Left renal pelvis (tissue), 4 donors: ENCODE measurements around the gene AGPAT2. TPM values are rescaled to one million over a fixed set of nuclear protein-coding genes. Genes with fewer than 3 reads are reported as not detected.

Experiments used
- DNase-seq, 4 donors: peaks; one replicate each; pipeline ENCODE4 v3.0.0-alpha.2; 2013; ENCODE audit warnings: low read depth in 4 of 4, low spot score in 3 of 4
- polyA plus RNA-seq, 4 donors: library from polyadenylated mRNA; unstranded; fragments of 120-200 nt; gene quantifications; one replicate each; pipeline ENCODE4 v1.2.1, GENCODE V29; 2013; ENCODE audit not compliant: insufficient read length in 4 of 4

AGPAT2 gene
- polyA plus RNA-seq, 4 donors: 15.3 to 53.8 (median 36.4) TPM

DNA sequence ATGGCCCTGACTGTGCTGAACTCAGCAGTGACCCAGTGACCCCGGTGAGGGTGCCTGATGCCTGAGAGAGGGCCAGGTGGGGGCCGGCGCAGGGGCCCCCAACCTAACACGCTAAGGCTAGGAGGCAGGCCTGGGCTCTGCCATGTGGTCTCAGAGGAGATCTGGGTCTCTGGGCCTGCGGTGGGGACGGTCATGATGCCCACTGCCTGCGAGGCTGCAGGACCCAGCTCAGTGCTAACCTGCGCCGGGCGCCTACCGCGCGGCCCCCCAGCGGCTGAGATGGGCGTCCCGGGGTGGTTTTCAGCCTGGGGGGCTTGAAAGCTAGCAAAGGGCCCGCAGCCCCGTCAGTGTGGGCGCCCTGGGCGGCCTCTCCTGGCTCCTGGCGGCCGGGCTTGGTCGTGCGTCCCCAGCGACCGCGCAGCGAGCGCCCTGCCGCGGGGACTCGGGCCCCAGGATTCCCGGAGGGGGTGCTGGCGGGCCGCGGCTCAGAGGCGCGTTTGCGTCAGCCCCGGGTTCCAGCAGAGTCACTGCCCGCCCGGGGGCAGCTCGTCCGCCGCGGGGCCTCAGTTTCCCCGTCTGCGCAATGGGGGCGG lies 22.1 kb downstream of the AGPAT2 start:
- no peak for DNase-seq

DNA sequence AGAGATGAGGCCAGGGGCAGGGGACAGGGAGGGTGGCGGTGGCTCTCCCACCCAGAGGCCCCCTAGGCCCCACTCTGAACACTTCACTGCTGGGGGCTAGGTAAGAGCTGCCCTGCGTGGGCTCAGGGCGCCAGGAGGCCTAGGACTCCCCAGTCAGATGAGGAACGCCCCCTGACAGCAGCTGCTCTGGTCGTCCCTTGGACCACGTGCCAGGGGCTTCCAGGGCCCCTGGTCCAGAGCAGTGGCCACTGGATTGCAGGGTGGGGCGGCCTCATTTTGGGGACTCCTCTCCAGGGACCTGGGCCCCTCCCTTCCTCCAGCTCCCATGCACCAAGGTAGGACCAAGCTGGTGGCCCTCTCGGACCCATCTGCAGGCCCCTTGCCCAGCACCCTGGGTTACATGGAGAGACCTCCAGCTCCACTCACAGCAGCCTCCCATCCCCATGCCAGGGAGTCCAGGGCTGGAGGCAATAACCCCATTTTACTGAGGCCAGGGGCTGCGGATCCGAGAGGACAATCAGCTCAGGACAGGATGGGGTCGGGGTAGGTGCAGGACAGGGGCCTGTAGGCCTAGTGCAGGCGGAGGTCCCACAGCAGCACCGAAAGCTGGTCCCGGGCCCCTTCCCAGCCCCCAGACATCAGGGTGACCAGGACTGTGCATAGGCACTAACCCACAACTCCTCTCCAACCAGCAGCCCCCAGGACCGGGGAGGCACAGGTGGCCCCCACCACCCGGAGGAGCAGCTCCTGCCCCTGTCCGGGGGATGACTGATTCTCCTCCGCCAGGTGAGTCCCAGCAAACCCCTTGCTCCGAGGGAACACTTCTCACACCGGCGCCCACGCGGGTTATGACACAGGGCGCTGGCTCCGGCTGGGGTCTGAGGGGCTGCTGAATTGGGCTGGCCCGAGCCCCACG lies 23.0 kb downstream of the AGPAT2 start:
- no peak for DNase-seq

DNA sequence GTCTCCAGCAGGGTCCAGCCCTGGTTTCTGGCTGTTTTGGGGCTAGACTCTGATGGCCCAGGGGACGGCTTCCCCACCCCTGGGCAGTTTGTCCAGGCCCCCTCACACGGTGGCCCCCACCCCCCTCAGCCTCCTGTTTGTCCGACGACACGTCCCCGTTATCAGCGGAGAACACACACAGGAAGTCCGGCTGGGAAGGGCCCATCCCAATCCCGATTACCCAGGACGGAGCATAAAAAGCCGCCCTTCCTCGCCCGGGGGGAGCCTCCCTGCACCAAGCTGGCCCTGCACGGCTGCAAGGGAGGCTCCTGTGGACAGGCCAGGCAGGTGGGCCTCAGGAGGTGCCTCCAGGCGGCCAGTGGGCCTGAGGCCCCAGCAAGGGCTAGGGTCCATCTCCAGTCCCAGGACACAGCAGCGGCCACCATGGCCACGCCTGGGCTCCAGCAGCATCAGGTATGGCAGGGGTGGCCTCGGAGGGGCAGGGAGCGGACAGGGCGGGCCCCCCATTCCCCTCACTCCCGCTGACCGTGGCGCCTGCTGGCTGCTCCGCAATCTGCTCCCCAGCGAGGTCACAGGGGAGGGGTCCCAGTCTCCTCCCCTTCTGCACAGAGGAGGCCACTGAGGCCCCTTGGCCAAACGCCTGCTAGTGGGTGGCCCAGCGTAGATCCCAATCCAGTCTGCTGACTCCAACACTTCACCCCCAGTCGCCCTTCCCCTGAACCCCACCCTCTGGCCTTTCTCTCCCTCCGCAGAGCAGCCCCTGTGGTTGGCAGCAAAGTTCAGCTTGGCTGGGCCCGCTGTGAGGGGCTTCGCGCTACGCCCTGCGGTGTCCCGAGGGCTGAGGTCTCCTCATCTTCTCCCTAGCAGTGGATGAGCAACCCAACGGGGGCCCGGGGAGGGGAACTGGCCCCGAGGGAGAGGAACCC lies 24.3 kb downstream of the AGPAT2 start, which contains the start of gene EGFL7:
Gene EGFL7 (plus strand): TSS at position 261 of the 926 bp plus-strand sequence. CDS start 5,367 bp downstream, outside the sequence.
- DNase-seq: no peak

DNA sequence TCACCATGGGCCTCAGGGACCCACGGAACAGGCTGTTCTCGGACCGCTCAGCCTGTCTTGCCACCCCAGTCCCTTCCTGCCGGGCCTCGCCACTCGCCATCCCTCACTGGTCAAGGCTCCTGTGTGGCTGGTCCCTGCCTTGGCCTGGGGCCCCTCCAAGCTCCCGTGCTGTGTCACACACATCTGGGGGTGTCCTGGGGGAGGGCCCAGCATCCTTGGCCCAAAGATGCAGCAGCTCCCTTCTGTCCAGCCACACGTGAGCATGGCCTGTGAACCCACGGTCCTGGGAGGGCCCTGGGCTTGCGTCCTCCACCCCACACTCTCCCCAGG lies 25.0 kb downstream of the AGPAT2 start:
- DNase-seq: no peak

DNA sequence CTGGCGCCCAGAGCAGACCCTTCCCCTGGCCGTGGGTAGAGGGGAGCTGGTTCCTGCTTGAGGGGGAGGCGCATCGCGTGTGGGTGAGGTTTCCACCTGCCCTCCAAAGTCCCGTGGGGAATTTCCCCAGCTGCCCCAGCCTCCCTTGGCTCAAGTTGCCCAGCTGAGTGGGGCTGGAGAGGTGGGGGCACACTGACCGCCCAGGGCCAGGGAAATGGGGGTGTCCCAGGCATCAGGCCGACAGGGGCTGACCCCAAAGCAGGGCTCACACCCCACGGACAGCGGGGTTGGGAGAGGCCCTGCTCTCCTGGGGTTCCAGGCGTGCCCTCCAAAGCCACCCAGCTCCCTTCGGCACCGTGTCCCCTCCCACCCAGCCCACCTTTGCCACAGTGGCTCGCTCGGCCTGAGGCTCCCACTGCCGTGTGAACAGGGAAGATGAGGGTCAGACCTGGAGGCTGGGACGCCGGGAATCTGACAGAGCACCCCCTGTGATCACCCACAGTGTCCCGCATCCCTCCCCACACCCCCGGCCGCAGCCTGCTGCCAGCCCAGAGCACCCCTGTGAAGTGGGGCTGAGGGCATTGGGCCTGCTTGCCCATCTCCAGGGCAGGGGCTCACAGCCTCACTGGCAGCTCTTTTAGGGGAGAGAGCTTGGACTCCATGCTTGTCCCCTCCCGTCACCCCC lies 25.5 kb downstream of the AGPAT2 start:
- DNase-seq: no peak

DNA sequence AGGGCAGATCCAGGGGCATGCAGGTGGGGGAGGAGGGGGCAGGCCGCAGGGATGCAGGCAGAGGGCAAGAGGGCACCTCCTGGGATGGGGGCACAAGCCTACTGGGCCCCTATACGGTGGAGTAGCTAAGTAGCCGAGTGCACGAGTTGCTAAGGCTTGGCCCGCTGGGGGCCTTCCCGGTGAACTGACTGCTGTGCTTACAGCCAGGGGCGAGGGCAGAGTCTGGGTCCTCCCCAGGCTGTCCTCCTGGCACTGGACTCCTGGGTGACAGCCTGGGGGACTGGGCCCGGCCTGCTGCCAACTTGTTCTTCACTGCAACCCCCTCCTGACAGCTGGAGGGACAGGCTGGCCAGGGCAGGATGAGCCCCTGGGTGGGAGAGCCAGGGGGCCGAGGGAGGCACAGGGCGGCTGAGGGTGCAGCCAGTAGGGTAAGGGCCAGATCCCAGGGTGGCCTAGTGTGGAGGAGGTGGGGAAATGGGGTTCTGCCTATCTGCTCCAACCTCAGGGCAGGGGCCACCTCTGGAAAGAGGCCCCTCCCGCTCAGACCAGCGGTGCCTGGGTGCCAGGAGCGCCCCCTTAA lies 26.2 kb downstream of the AGPAT2 start:
- no peak for DNase-seq

DNA sequence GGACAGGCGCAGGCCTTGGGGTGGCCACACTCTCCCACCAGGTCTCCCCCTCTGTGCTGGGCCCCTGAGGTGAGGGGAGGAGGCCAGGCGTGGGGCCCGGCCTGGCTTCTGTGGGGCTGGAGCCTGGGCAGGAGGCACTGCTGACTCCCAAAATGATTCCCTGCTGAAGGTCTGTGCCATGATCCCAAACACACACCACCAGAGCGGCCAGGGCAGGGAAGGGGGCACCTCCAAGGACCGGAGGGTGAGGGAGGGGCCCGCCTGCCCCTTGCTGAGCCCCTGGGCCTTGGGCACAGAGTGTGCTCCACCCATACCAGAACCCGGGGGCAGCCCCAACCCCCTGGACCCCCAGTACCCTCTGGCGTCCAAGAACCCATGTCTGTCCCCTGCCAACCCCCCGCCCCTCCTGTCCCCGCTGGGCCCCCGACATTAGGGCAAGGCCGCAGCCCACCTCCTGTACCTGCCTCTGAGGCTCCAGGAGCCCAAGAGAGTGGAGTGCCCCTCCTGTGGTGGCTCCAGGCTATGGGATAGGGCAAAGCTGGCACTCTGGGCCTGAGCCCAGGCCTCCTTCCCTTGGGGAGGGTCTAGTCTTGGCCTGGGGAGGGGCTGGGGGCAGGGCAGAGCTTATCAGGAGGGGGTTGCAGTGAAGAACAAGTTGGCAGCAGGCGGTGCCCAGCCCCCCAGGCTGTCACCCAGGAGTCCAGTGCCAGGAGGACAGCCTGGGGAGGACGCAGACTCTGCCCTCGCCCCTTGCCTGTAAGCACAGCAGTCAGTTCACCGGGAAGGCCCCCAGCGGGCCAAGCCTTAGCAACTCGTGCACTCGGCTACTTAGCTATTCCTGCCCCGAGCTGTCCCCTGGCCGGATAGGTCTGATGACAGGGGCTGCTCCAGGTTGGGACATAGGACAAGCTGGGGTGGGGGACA lies 27.1 kb downstream of the AGPAT2 start:
- DNase-seq: no peak

DNA sequence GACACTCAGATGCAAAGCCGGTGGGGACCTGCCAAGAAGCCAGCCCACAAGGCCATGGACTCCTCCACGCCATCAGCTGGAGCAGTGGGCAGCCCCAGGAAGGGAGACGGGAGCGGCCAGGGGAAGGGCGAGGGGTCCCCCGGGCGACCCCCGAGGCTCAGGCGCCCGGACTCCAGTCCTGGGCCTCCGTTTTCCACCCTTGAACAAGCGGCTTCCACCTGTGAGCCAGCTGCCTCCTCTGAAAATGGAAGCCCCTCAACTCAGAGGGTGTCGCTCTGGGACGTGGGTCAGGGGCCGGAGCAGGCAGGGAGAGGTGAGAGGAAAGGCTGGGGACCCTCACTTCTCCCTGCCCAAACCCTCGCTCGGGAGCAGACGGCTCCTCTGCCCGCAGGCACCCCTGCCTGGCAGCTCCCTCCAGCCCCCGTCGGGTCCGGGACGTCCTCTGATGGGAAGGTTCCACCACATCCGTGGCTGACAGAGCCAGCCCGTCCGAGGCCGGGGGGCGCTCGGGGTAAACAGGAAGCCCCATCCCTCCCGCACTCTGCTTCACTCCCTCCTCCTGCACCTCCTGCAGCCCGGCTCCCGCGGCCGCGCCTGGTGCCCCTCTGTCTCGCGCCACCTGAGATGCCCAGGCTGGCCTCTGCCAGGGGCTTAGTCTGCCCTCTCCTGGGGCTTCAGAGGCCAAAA lies 28.3 kb downstream of the AGPAT2 start:
- DNase-seq: no peak

DNA sequence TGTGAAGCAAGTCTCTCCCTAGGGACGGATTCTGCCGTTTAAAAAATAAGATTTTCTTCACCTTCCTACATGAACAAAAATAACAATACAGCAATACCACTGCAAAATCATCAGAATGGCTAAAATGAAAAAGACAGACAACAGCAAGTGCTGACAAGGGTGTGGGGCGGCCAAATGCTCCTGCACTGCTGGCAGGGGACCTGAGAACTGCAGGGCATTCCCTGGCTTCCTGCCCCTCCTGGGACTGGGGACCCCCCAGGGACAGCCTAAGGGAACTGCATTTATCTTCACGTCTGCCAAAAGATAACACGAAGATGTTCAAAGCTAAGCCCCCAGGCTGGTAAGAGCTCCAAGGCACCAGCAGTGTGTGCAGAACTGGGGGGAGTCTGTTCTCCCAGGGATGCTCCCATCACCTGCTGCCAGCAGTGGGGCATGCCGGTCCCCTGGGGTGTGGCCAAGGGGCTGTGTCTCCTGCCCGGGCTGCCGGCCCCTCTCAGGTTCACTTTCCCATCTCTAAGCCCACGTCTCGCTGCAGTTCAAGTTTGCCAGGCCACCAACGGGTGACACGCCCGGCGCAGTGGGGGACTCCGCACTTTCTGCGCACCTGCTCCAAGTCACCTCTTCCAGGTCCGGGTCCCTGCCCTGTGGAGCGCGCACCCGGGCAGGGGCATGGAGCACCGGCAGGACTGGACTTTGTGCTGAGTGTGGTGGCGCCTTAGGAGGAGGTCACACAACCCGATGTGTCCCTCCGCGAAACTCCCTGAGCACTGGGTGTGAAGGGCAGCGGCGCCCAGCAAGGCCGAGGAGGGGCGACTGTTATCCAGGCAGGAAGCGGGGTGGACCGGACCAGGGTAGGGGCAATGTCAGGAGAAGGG lies 29.0 kb downstream of the AGPAT2 start:
- no peak for DNase-seq

DNA sequence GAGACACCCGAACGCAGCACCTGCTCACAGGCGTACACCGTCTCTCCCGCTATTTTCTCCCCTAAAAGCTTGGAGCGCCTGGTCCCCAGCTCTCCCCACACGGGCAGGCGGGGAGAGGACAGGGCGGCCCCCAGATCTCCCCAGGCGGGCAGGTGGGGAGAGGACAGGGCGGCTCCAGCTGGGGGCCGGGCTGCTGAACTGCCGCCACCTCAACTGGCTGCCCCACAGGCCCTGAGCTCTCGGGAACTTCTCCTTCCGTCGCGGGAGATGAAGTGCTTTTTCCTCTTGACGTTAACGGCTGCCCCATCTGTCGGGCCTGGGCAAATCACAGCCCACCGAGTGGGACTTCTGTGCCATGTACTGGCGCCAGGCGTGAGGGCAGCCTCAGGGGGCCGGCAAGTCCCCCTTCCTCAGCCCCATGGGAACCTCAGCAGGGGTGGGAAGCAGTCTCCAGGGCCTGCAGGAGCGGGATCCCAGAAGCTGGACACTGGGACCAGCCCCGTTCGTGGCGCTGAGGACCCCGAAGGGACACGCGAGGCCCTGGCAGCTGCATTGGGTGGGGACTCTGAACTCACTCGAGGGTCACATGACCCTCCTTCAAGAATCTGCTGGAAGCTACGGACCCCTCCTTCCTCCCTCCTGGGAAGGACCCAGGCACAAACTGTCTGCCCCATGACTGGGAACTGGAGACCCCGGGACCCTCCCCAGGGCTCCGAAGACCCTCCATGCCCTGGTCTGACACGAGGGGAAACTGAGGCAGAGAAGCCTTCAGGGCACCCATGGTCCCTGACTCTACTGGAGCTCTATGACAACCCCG lies 30.3 kb downstream of the AGPAT2 start:
- no peak for DNase-seq

DNA sequence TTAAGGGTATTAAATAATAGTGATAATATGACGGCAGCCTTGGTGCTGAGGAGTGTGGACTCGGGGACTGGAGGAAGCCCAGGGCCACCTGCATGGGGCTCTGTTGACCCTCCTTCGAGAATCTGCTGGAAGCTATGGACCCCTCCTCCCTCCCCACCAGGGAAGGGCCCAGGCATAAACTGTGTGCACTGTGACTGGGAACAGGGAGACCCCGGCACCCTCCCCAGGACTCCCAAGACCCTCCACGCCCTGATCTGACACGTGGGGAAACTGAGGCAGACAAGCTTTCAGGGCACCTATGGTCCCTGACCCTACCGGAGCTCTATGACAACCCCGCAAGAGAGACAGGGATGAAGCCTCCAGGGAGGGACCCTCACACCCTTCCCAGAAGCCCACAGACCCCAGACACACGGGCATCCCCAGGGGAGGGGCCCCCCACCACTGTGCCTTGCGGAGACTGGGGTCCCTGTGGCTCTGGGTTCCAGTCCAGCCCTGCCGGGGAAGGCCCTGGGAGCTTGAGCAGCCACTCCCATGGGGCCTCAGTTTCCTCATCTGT lies 31.0 kb downstream of the AGPAT2 start:
- no peak for DNase-seq

DNA sequence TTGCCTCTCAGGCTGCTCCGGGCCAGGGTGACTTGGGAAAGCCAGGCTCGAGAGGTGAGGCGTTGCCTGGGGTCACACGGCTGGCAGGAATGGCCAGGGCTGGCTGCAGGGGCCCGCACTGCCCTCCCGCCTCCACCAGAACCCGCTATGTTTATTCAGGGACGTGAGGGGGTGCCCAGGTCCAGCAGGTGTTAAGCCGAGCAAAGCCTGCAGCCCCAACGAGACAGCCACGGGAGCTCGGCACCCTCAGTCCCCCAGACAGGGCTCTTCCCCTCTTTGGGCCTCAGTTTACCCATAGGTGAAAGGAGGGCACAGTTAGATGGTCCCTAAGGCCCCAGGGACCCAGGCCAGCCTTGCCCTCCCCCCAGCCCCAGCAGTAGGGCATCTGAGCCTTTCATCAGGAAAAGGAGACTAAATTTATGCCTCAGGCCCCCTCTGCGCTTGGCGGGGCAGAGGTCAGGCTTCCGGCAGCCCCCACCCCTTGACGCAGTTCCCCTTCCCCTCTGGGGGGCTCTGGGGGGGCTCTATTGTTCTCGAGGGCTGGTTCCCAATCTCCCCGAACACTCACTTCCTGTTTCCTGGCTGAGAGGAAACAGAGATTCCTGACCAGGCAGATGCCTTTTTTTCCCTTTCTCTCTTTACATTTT lies 31.6 kb downstream of the AGPAT2 start:
- DNase-seq: no peak

DNA sequence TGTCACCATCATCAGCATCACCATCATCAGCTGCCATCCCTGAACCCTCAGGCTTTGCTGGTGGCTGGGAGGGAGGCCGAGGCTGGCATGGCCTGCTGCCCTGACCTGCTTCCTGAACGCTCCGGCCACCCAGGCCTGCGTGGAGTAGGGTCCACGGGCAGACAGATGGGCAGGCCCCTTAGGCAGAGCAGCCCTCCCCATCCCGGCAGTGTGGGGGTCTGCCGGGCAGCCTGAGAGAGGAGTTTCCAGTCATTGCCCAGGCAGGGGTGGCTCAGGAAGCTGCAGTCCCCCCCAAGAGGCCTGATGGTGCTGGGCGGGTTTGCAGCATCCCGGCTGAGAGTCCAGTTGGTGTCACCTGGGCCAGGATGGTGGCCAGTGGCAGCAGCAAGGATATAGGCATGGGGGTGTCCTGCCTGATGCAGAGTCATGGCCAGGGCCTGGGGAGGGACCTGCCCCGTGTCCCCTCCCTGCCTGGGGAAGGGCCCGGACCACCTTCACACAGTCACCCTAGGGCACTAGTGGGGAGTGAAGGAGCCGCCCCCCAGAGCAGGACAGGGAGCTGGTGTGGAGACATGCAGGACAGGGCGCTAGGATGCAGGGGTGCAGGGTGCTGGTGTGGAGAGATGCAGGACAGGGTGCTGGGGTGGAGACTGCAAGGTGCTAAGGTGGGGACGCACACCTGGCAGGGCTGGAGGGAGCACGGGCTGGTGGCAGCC lies 32.3 kb downstream of the AGPAT2 start:
- DNase-seq: no peak

DNA sequence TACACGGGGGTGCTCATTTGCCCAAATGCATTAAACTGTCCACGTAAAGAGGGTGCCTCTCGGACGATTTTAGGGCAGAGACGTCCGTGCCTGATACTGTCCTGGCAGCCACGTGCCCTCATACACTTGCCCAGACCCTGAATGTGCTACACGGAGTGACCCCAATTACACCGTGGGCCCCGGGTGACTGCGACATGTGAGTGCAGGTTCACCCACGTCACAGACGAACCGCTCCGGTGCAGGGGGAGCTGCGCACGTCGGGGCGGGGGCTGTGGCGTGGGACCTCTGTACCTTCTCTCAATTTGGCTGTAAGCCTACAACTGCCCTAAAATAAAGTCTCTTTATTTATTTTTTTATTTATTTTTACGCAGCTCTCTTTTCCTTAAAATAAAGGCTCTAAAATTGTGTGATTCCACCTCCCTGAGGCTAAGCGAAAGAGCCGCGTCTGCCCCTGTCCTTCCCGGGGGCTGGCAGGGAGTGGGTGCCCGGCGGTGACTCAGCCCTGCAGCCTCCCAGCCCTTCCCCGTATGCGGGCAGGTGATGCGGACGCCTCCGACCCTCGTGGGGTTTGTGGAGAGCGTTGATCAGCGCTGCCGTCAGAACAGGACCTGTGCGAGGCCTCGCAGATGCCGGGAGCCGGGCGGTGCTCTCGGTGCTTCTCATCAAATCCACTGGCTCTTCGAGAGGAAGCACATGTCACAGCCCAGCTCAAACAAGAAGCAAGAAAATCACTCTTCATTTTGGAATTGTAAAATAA lies 33.8 kb downstream of the AGPAT2 start:
- DNase-seq: no peak

DNA sequence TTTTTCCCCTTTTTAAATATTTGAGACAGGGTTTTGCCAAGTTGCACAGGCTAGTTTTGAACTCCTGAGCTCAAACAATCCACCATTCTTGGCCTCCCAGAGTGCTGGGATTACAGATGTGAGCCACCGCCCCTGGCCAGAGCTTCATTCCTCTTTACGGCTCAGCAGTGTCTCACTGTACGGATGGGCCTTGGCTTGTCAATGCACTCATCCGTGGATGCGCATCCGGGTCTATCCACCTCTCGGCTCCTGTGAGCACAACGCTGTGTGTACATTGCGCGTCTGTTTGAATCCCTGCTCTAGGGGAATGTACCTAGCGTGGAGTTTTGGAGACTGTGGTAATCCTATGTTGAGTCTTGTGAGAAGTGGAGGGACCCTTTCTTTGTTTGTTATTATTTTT lies 35.4 kb downstream of the AGPAT2 start:
- DNase-seq: no peak
